Pulmonary artery endothelial cell (primary cell): ENCODE data around the gene NFIX. TPM values are rescaled to one million over a fixed set of nuclear protein-coding genes. Genes with fewer than 3 reads are reported as not detected.

Source experiments
- DNase-seq: peaks from one replicate; pipeline ENCODE4 v3.0.0-alpha.2; 2011; ENCODE audit warnings: low read depth, low spot score
- total RNA-seq: library from RNA; depleted of rRNA; stranded (reverse); fragments of >200 nt; gene quantifications from 2 replicates; pipeline ENCODE4 v1.2.3, GENCODE V29; 2014

NFIX gene
- total RNA-seq, 1 donor from 2014 or later, result 23.8 TPM

DNA sequence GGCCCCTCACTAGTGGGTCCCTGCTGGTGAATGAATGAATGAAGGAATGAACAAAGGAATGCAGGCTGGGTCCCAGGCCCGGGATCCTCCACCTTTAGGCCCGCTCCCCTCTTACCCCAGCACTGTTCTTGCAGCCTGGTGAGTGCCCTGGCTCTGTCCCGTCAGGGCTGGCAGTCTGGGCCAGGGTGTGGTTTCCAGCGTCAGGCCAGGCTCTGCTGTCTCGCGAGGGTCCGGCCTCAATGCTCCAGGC, 107.1 kb downstream of the NFIX start:
- DNase-seq, result no peak

DNA sequence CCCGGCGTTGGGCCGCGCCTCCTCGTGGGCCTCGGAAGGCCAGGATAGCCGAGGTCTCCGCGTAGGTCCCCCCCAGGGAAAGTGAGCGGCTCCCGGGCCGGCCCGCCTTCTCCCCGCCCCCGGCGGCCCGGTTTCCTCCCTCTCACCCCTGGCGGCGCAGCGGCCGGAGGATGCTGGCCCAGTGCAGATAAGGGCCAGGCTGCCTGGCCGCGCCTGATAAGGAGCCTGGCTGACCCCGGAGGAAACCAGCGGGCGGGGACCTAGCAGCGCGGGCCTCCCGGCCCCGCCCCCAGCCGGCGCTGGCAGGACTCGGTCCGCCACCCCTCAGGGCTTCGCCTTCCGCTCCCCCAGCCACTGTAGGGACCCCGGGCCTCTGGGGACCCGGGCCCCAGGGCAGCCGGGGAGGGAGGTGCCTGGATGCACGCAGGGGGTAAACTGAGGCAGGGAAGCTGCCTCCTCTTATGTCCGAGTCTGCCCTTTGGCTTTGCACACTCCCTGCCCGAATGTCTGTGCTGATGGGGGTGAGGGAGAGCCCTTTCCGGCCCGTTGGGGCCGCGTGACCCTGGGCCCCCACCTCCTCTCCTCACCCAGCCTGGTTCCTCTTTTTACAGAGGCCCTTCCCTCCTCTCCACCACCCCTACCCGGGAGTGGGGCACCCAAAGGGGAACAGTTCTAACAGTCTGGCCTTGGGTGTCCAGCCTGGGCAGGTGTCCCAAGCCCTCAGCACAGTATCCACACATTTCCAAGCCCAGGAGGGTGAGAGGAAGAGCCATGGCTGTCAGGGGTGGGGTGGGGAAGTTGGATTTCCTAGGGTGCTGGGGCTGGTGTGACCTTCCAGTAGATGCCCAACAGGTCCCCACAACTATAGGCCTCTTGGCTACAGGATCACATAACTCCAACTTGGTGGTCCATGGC, 107.6 kb downstream of the NFIX start, which contains the start of gene LYL1:
LYL1 (minus strand) TSS at position 193 of the 915 bp plus-strand sequence. CDS start 1,687 bp downstream, outside the sequence.
- peak; percentile 88 for DNase-seq

- DNase-seq, result no peak
Observed at GRCh38 chr19:13103581-13104359, 108.5 kb downstream of the NFIX start.

DNA sequence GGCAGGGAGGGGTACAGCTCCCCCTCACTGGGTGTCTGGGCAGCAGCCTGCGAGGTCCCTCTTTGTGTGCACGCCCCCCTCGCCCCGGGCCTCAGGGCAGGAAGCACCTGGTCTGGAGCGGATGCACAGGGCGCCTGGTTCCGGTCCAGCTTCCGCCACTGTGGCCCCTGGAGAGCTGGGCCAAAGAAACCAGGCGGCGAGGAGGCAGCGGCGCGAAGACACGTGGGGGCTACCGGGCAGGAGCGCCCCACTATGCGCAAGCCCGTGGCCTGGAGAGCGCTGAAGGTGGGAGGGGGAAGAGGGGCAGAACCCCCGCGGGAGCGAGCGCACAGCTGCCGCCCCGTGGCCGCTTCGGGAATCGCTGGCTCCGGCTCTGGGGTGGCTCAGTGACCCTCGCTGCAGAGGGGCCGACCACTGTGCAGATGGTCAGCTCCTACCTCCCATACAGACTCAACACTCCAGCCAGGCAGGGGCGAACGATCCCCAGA, 109.1 kb downstream of the NFIX start:
- DNase-seq, result peak; percentile 64

DNA sequence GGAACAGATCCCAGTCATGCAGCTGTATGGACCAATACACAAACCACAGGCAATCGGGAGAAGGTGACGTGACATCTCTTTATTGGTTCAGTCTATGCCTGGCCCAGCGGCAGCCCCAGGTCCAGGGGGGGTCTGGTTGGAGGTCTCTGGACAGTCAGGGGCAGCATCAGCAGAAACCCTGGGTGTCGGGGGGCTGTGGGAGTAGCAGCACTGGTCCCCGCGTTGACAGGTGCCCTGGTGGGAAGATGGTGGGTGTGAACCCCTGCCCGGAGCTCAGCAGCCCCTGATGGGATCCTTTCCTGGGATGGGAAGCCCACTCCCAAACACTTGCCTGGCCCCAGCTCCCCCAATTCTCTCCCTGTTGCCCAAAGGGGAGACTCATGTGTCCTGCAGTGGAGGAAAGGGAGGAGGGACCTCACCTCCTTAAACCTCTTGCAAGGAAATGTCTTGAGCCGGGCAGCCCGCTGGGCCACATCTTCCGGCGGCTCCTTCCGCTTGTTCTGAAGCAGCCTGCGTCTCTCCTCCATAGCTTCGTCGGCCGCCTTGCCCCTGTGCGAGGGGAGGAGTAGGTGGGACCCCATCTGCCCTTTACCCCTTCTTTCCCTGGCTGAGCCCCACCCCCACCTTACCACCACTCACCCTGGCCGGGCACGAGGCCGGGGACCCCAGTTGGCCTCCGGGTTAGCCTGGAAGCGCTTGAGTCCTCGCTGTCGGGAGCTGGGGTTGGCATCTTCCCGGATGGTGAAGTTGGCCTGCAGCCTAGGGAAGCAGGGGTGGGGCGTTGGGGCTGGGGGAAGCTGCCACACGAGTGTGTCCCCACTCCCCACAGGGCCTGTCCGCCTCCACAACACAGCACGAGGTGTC, 109.8 kb downstream of the NFIX start:
- no peak for DNase-seq

DNA sequence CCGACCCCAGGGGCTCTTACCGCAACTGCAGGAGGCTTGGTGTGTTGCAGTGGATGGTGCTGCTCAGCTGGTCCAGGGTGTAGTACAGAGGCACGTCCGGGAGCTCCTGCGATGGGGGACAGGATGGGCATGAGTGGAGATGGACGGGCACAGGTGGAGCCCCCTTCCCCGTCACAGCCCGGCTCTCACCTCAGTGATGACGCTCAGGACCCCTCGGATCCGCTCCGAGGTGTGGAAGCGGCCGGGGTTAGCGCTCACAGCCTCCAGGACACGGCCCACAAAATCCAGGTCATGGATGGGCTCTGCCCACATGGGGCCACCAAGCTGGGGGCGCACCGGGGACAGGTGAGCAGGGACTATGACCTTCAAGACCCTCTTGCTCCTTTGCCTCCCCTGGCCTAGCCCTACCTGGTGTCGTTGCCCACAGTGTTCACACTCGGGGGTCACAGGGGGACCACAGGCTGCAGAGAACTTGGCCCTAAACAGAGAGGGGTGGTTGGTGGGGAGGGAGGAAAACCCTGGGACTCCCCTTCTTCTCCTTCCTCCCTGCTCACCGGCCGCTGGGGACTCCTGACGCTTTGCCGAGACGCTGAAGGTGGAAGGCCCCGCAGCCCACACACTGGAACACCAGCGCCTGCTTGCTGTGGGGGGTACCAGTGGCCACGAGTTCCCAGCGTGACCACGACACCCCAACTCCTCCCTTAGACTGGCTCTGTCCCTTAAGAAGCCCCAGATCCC, 114.3 kb downstream of the NFIX start:
- no peak for DNase-seq

GRCh38 chr19:13110099-13110610, 114.9 kb downstream of the NFIX start:
- DNase-seq, result no peak

- no peak for DNase-seq
Observed at GRCh38 chr19:13112555-13112954, 117.3 kb downstream of the NFIX start.

DNA sequence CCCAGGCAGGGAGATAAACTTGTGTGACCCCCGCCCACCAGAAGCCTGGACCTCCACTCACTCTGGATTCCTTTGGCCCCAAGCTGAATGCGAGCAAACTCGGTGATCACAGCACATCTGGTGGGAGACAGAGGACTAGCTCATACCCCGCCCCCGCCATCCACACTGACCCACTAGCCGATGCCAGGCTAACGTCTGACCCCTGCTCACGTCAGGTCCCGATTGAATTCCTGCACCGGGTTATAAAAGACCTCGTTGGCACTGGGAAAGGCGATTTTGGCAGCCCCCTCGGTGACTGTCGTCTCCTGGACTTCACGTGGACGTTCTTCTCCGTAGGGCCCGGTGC, 120.6 kb downstream of the NFIX start:
- DNase-seq, result no peak

GRCh38 chr19:13116282-13117175, 121.3 kb downstream of the NFIX start, which contains the start of gene TRMT1:
Gene TRMT1, minus strand, starts transcription at chr19:13116740. Its CDS starts 341 bp downstream, at chr19:13116399.
- peak; percentile 78 for DNase-seq

DNA sequence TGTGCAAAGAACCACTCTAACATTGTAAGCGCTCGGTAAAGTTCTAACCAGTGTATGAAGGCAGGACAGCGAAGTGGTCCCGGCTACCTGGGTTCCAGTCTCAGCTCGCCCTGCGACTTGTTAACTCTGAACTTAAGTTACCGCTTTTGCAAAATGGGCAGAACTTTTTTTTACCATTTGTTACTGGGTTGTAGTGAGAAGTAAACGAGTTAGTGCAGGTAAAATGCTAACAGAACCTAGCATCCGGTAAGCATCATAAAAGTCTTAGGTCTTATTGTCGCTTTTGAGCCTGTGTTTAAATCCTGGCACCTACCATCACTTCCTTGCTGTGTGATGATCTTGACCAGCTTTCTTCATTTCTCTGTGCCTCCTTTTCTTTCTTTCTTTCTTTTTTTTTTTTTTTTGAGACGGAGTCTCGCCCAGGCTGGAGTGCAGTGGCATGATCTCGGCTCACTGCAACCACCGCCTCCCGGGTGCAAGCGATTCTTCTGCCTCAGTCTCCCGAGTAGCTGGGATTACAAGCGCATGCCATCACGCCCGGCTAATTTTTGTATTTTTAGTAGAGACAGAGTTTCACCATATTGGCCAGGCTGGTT, 122.0 kb downstream of the NFIX start:
- no peak for DNase-seq

GRCh38 chr19:13117772-13118423, 122.6 kb downstream of the NFIX start, which contains the start of gene NACC1:
Gene NACC1, plus strand, starts transcription at chr19:13118264. Its CDS starts 16,944 bp downstream, at chr19:13135208.
- no peak for DNase-seq

GRCh38 chr19:13118424-13119193, 123.3 kb downstream of the NFIX start:
- DNase-seq, result no peak

GRCh38 chr19:13119627-13120026, 124.4 kb downstream of the NFIX start:
- no peak for DNase-seq

GRCh38 chr19:13120031-13120430, 124.8 kb downstream of the NFIX start:
- DNase-seq, result no peak

GRCh38 chr19:13120817-13121216, 125.5 kb downstream of the NFIX start:
- DNase-seq, result no peak

DNA sequence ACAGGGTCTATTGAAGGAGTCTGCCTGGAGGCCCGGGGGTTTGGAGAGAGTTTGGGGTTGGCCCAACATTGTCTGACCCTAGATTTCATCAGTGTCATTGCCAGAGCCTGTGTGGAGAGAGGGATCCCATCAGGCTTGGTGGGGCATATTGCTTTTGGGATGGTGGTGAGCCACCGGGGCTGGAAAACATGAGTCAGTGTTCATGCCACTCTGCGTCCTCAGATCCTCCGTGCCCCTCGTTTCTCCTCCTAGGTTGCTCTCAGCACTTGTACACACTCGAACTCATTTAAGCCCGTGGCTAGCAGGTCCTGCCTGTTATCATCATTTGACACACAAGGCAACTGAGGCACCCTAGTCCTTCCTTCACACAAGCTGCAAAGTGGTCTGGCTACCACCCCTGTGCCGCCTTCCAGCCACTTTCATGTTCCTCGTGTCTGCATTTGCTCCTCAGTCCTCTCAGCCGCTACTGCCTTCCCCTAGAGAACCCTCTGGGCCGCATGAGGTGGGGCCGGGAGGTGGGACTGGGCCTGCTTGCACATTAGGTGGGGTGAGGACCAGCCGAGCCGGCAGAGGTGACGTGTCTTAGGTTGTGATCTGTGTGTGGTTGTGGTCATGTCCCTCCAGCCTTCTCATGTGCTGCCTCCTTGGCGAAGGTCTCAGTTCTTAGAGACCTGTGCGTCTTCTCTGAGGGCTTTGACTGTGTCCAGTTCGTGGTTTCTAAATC, 126.4 kb downstream of the NFIX start:
- DNase-seq, result no peak
